PC-3 (cell line): Measurements from ENCODE around the gene MAPK4.

Source experiments
- EZH2 ChIP-seq: fragments of 300-600 bp; sonication (generic); IDR thresholded peaks from one replicate; pipeline ENCODE4 v1.6.1; 2017; ENCODE audit warnings: antibody characterized with exemption, mild to moderate bottlenecking, low read length; ENCODE audit not compliant: unreplicated experiment
- EZH2phosphoT487 ChIP-seq: fragments of 300-600 bp; sonication (generic); IDR thresholded peaks from 2 replicates; pipeline ENCODE4 v1.6.1; 2018; ENCODE audit warnings: mild to moderate bottlenecking, antibody characterized with exemption, low read length, borderline replicate concordance

DNA sequence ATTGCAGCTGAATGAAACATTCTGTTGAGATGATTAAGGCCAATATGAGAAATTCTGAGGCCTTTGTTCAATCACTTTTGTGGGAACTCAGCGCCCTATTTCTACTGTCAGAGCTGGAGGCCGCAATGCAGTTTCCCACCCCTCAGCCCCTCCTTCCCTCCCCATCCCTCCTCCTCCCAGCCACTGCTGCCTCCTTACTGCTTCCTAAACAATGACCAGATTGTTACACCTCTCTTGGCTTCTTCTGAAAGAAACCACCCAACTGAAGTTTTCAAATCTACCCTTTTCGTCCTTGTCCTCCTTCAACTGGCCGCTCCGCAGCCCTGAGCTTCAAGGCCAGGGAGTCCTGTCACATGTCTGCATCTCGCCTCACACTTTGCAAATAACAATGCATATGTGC is 36.7 kb upstream of the MAPK4 start:
- no peak for TF ChIP-seq EZH2
- TF ChIP-seq EZH2phosphoT487: no peak
